NCI-H526 (cell line): ENCODE results near the gene SEC14L5.
"Not testable (repeated sequence)": the region's sequence is repeated elsewhere in the genome, so short reads cannot be mapped to it uniquely, and the experiment has no call there.

Experiments used
- DNase-seq, 2 experiments: peaks; one replicate each; lab custom pipeline; 2025; lab: John Stamatoyannopoulos, UW

The SEC14L5 gene

DNA sequence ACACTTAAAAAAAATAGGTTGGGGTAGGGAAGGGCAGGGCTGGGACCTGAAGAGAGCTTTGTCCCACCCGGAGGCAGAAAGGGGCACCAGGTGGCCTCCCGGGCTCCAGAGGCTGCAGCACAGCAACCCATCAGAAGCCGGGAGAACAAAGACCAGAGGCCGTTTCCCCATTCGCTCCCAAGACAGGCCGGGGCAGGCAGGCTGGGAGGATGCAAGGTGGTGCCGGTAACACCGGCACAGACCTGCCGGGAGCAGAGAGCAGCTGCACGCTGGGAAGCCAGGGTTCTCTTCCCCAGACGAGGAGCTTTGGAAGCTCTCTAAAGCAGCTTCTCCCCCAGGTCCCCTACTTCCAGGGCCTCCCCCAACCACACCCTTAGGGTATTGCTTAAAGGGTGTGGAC, 26.7 kb upstream of the SEC14L5 start:
- DNase-seq, result no peak

DNA sequence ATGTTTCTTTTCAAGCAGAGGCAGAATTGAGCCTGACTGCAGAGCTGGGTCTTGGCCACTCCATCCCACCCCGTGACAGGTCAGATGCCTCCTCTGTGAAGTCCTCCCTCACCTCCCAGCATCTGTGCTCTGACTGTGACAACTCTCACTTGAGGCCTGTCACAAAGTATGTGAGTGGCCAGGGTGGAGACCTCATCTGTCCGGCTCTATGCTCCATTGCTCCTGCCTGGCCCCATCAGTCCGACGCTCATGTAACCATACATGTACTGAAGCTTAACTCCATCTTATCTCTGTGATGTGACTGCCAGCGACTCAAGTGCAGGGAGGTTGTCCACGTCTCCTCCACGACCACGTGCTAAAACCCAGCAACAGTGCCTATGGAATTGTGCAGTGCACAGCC, 24.7 kb upstream of the SEC14L5 start:
- DNase-seq, result no peak

DNA sequence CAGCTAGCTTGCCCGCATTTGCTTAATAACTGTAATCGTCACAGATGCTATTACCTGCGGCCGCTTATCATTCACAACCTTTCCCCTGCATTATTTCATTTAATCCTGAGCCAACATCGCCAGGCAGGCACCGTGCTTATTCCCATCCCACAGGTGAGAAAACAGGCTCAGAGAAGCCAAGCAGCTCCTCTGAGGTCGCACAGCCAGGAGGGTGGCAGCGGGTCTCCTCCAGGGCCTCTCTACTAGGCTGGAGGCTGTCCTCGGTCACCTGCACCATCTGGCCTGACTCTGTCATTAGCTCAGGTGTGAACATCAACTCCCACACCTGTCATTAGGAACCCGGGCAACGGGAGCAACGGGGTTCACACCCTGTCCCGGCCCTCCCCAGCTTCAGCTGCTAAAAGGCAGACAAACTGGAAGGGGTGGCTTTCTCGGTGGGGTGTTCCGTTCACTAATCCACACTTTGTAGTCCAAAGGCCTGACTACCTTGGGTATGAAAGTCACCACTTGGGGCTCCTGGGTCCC, 24.2 kb upstream of the SEC14L5 start:
- no peak for DNase-seq

DNA sequence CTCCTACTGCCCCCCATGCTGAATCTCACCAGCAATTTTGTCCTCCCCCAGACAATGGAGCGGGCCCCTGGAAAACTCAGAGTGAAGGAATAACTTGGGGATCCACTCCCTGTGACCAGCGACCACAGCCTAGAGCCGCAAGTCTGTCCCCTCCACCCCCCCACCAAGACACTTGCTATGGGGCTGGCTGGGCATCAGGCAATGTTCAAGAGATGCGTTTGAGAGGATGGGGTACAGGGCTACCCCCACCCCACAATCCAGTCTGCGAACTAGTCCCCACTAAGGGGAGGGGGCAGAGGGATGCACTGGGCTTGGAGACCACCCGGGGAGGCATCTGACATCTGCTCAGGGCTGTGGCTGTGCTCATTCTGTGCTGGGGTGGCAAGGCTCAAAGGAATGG, 23.5 kb upstream of the SEC14L5 start:
- DNase-seq, result no peak

DNA sequence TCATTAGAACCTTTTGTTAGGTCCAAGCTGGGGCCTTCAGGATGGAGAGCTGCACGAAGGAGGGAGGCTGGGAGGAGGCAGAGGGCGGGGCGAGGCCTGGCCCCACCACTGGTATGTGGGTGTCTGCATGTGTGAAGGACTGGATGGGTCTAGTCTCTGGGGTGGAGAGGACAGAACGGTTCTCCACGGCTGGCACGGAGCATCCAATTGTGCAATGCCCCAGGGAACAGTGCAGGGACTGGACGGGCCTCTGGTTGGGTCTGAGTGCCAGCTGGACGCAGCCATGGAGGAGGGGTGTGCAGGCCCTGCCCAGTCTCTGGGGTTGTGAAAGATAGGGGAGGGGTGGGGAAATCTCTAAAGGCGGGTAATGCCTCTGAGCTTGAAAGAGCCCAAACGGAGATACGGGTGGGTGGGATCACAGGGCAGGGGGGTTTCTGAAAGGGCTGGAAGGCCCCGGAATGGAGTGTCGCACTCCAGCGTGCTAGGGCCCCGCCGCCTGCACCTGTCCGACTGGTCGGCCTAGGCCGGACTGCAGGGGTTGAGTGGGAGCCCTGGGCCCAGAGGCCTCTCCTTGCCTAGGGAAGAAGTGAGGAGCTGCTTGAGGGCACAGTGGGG, 22.8 kb upstream of the SEC14L5 start:
- DNase-seq, result no peak

DNA sequence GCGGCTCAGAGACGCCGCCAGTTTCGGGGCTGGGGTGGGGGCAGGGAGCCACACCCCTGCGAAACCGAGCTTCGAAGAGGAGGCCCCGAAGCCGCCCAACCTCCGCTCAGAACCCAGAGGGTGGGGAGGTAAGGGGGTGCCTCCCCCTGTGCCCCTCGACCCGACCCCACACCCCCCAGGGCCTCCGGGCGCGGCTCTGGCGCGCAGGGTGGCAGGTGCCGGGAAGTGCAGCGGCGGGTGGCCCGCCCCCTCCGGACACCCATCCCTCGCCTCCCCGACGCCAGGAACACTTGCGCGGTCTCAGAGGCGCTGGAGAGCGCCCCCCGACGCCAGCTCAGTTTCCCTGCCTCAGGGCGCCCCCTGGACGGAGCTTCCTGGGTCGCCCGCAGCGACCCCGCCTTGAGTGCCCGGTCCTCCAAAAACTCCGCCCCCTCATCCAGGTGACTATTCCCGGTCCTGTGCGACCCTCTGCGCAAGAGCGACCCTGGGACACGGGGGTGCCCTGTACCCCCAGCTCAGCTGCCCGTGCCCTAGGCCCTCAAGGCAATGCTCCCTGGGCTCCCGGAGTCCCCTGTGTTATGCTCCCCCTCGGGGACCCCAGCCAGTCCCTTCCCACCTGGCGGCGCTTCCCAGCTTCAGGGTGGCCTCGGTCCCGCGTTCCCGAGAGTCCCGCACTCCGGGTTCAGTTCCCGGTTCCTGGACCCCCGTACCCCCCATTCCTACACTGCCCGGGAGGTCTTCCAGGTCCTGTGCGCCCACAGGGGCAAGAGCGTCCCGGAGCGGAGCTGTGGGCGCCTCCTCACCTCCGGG, 21.7 kb upstream of the SEC14L5 start:
- peak in 1 of 2 experiments; percentile 60 for DNase-seq

DNA sequence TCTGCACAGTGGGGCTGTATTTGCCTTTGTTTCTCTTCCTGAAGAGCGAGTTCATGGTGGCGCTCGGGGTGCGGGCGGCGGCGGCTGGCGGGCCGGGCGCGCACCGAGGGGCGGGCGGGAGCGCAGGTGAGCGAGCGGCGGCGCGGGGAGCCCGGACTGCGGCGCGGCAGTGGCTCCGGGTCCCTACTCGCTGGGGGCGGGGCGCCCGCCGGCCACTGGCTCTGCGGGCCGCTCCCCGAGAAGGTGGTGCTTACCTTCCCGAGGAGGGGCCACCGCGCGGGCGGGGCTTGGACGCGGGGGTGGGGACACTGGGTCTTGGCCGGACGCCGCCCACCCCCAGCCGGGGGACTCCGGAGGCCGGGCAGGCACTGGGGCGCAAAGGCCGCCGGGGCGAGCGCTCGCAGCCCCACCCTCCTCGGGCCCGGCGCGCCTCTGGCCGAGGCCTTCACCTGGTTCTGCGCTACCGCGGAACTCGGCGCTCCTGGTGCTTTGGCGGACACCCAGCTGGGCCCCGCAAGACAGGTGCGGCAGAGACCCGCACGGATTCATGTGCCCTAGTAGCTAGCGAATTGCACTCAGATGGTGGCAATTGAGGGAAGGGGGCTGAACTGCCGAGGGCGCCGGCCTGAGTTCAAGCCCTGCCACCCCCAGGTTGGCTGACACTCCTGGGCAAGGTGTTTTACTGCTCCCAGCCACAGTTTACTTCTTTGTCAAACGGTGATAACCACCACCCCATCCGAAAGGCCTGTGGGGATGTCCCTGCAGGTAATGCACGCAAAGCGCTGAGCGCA, 20.9 kb upstream of the SEC14L5 start, which contains the start of gene PPL:
Gene PPL, minus strand, starts transcription at position 158 of the 791 bp plus-strand sequence. Its CDS starts 103 bp downstream, at position 55.
- peak; percentile 26 to 86 for DNase-seq

DNA sequence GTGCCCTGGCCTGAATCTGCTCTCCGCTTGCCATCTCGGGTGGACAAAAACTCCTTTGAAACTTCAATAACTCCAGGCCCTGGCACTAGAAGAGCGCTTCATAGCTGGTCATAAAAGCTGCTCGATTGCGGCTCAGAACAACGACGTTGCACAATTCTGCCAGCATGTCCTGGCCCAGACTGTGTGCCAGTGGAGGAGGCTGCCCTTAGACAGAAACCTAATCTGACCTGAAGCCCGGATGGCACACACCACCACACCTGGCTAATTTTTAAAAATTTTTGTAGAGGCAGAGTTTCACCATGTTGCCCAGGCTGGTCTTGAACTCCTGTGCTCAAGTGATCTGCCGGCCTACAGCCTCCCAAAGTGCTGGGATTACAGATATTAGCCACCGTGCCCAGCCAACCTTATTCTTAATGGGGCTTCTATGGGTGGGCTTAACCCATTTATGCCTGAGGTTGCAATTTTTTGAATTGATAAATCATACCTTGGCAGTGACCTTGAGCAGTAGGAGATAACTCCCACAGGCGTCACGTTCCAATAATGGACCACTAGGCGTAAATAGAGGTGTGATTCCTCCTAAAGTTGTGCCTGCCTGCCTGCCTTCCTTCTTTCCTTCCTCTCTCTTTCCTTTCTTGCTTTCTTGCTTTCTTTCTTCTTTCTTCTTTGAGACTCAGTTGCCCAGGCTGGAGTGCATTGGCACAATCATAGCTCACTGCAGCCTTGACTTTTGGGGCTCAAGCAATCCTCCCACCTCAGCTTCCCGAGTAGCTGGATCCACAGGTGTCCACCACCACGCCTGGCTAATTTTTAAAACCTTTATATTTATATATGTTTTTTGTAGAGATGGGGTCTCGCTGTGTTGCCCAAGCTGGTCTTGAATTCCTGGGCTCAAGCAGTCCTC, 20.1 kb upstream of the SEC14L5 start:
- DNase-seq, result no peak

DNA sequence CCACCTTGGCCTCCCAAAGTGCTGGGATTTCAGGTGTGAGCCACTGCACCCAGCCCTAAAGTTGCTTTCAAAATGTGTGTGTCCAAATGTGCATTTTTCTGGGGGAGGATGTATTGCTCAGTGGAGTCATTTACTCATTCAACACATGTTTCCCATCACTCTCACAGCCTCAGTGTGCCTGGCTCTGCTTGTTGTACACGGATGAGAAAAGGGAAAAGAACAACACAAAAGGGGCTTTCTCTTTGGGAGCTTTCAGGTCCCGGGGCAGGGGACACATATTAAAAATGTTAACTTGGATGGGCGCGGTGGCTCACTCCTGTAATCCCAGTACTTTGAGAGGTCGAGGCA, 19.5 kb upstream of the SEC14L5 start:
- no peak for DNase-seq

DNA sequence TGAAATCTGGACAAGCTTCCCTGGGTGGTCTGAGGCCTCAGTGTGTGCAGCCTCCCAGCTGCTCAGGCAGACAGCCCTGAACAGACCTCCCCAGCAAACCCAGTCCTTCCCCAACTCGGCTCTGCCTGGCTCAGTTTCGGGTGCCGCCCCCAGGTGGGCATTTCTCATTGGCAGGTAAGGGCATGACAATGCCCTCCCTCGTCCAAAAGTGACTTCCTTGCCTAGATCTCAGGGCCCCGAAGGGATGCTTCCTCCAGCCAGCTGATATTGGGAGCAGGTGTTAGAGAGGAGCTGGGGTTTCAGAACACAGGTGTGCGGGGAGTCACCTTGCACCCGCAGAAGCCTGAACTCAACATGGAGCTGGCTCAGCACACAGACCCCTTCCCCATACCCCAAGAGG, 17.4 kb upstream of the SEC14L5 start:
- no peak for DNase-seq

DNA sequence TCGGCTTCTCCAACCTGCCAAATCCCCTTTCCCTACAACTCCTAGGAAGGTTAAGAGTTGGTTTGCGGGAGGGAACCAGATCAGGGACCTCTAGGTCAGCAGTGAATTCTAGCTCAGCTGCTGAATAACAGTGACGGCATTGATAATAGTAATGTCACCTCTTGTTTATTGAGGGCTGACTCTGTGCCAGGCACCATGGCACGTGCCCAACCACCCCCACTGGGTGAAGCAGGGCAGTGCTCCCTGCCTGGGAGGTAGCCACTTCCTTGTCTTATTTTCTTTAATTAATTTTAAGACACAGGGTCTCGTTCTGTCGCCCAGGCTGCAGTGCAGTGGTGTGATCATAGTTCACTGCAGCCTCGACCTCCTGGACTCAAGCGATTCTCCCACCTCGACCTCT, 15.6 kb upstream of the SEC14L5 start:
- no peak for DNase-seq

DNA sequence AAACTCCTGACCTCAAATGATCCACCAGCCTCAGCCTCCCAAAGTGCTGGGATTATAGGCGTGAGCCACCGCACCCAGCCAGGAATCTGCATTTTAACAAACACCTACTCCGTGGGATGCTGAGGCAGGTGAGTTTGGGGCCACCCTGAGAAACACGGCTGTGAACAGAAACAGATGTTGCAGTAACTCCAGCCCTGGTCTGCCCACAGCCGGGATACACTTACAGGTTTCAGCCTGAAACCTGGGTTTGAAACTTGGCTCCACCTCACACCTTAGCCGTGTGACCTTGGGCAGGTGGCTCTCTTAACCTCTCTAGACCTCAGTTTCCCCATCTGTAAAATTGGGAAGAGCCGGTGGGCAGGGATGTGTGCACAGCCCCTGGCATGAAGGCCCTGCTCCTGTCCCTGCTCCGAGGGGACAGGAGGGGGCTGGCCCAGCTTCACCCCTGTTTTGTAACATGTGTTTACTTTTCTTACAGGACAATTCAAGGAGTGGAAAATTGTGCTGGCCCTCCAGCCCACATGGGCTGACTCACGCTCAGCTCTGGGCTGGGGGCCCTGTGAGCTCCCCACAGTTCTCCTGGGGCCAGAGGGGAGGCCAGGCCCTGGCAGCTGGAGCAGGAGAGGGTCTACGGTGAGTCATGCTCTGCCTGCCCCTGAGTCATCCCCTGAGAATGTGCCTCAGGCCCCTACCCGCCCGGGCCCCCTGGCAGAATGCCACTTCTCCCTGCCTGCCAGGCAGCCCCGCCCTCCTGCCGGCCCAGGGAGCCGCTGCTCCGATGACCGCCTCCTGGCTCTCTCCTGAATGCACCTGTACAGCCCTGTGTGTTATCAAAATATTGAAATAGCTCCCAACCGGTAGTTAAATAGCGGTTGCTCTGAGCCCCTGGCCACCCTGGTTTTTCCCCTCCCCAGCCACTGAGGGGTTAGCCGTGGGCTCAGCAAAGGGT, 13.5 kb upstream of the SEC14L5 start:
- DNase-seq, result peak in 1 of 2 experiments; percentile 37

DNA sequence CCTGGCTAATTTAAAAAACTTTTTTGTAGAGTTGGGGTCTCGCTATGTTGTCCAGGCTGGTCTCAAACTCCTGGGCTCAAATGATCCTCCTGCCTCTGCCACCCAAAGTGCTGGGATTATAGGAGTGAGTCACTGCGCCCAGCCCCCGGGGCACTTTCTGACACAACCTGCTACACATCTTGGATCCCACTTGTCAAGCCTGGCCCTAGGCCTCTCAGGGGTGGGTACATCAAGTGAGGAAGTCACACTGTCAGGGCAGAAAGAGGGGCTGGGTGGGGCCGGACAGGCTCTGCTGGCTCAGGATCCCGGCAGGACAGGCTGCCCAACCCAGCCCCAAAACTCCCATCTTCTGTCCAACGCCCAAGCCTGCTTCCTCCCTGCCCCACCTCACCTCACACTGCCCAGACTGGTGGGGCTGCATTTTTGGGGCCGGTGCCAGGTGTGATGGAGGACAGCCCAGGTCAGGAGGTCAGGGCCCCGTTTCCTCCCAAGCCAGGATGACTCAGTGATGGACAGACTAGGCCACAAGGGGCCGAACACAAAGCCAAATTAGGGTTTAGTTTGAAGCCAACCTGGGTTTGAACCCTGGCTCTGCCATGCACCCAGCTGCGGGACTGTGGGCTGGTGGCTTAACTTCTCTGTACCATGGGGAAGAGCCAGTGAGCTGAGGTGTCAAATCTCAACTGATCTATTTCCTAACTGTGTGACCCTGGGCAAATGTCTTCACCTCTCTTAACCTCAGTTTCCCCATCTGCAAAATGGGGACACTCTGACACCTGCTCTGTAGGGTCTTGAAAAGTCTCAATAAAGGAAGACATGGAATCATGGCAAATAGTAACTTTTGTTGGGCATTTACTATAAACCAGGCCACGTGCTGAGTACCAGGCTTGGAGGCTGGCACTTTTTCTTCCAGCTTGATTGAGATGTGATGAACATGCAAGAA, 12.3 kb upstream of the SEC14L5 start:
- no peak for DNase-seq

DNA sequence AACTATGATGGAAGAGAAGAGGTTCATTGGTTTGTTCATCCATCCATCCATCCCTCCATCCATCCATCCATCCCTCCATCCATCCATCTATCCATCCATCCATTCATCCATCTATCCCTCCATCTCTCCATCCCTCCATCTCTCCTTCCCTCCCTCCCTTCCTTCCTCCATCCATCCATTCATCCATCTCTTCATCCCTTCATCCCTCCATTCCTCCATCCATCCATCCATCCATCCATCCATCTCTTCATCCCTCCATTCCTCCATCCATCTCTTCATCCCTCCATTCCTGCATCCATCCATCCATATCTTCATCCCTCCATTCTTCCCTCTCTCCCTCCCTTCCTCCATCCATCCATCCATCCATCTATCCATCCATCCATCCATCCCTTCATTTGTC, 11.2 kb upstream of the SEC14L5 start:
- DNase-seq, result no peak

DNA sequence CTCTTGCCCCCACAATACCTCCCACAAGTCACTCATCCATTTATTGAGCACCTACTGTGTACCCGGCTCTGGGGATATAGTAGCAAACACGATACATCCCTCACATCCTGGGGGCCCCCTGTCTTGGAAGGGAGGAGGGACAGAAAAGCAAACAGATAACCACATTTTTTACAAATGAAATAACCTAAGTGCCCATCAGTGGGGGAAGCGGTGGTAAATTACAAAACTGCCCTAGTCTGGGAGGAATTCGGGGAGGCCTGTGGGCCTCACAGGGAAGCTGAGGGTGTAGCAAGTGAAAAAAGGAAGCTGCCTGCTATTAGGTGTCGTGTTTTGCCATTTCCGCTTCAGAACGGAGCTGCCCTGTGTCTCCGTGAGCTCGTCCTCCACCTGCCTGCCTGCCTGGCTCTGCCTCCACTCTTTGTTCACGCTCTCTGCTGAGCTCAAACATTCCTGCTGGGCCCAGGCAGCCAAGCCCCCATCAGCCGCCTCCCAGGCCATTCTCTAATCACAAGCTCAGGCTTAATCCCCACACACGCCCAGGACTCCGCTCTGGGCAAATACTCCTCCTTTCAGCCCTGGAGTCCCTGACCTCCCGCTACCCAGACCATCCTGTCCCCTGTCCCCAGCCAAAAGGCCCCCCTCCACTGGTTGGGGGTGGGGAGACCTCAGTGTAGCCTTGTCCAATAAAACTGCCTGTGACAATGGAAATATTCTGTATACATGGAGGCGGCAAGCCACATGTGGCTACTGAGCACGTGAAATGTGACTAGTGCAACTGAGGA, 10.2 kb upstream of the SEC14L5 start:
- DNase-seq, result no peak

DNA sequence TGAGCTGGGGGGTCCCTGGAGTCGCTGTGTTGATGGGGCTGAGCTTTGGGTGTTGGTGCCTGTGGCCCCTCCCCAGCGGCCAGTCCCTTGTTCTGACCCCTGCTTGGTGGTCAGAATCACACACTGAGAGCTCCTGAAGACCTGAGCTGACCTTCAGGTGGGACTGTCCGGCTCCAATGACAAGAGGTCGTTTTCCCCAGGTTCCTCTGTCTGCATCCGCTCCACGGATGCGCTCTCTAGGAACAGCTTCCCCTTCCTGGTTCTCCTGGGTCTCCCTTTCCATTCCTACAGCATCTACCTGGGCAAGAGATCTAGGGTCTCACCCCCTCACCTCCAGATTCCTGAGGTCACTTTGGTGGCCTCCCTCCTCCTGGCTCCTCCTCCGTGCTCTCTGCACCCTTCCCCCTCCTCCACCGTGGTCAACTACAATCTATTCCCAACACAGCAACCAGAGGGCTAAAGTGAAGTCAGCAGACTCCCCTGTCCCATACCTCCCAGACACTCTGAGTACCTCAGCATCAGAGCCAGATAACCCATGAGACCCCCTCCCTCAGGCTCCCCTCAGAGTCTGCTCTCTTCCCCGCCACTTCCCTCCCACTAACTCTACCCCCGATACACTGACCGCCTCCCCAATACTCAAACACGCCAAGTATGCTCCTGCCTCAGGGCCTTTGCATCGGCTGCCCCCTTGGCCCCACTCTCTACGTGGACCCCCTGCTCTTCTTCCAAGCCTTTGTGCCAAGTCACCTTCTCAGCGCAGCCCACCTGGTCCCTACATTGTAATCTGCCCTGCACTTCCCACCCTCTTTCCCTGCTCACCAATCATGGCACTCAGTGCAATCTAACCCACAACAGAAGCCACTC, 9.0 kb upstream of the SEC14L5 start:
- DNase-seq, result no peak

DNA sequence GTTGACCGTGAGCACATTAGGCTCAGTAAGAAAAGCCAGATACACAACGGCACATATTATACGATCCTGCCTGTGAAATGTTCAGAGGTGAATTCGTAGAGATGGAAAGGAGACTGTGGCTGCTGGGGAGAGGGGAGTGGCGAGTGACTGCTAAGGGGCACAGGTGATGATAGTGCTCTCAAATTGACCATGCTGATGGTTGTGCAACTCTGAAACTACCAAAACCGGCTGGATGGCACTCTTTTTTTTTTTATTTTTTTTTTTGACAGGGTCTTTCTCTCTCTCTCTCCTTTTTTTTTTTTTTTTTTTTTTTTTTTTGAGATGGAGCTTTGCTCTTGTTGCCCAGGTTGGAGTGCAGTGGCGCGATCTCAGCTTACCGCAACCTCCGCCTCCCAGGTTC, 8.1 kb upstream of the SEC14L5 start:
- DNase-seq, result no peak

DNA sequence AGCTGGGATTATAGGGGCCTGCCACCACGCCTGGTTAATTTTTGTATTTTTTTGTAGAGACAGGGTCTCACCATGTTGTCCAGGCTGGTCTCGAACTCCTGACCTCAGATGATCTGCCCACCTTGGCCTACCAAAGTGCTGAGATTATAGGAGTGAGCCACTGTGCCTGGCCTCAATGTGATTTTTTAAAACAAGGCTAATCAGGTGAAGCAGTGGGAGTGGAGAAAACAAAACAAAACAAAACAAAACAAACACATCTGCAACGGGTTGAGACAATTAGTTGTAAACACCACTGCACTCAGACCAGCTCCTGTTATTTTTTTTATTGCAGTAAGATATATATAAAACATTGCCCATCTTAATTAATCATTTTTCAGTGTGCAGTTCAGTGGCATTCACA, 6.5 kb upstream of the SEC14L5 start:
- DNase-seq, result not testable (repeated sequence)
